Measurements from ENCODE around the gene ZNF780B. TPM values are rescaled to one million over a fixed set of nuclear protein-coding genes. Genes with fewer than 3 reads are reported as not detected.

ZNF780B gene
- total and polyA plus RNA-seq, 2 donors (not counting 1 experiment from before 2014, with no cell fraction given), result 8.5 to 57.6 TPM

- no peaks in the 10 kb centered on the region for H4K20me1 ChIP-seq (ENCODE audit: control insufficient read depth, insufficient read depth, low read length, poor library complexity, severe bottlenecking)
- TF ChIP-seq CTCF (IDR thresholded peaks at IDR 0.05) (no peak), EZH2 (IDR thresholded peaks at IDR 0.05; ENCODE audit: borderline replicate concordance, insufficient read depth, low read depth, low read length, poor library complexity, severe bottlenecking) (no peak)
- Mint-ChIP-seq H3K27me3 (no peaks in the 10 kb centered on the region), H3K9me3 (ENCODE audit: insufficient read depth) (peaks cover 2% of the 10 kb centered on the region), H3K4me1 (peaks cover 28% of the 10 kb centered on the region), H3K27ac (peak within 1 kb of the TSS; percentile 92), H3K4me3 (peak within 1 kb of the TSS; percentile 96)
- H3K4me1 ChIP-seq (ENCODE audit: control insufficient read depth in 2 of 2, insufficient read depth in 2 of 2, low read length in 2 of 2), result peaks cover 9 to 16% of the 10 kb centered on the region in 2 donors
- 6% methylated on average over 52 of the region's 53 CpGs for WGBS (ENCODE audit: insufficient coverage)
- peak within 1 kb of the TSS; percentile 59 to 98 (median 92) for H3K4me3 ChIP-seq (ENCODE audit: control extremely low read depth in 1 of 5, extremely low read depth in 1 of 5, insufficient read depth in 1 of 5, low read depth in 2 of 5, low read length in 4 of 5)
- H3K9me3 ChIP-seq (ENCODE audit: control extremely low read depth in 1 of 3, control insufficient read depth in 2 of 3, insufficient read depth in 1 of 3, low read length in 2 of 3), result peaks cover 1 to 8% (median 8%) of the 10 kb centered on the region in 3 donors
- peaks cover 0 to 4% of the 10 kb centered on the region in 2 experiments for H3K36me3 ChIP-seq (replicated peaks in 1 of 2; ENCODE audit: control extremely low read depth in 1 of 2, control insufficient read depth in 1 of 2, extremely low read depth in 1 of 2, insufficient read depth in 2 of 2, low read length in 1 of 2)
- peaks cover 45% of the 10 kb centered on the region for H3K79me2 ChIP-seq (ENCODE audit: control insufficient read depth, insufficient read depth, low read length)
- DNase-seq (peak; percentile 92), ATAC-seq (ENCODE audit: low read depth) (peak; percentile 93)
- peak within 1 kb of the TSS; percentile 83 for H3K4me2 ChIP-seq (replicated peaks; ENCODE audit: low read depth, low read length, poor library complexity, severe bottlenecking)
- no peaks in the 10 kb centered on the region for H3K27me3 ChIP-seq (replicated peaks in 1 of 4; ENCODE audit: control extremely low read depth in 1 of 4, control insufficient read depth in 3 of 4, insufficient read depth in 4 of 4, low read length in 3 of 4)
- H3K27ac ChIP-seq (ENCODE audit: low read length in 2 of 2), result peak within 1 kb of the TSS; percentile 78 to 89
- peak within 1 kb of the TSS; percentile 95 for H2AFZ ChIP-seq (ENCODE audit: insufficient read depth, low read depth, low read length, poor library complexity, severe bottlenecking)
- peak within 1 kb of the TSS; percentile 90 for H3K9ac ChIP-seq (ENCODE audit: low read length)
- ChIA-PET CTCF (interaction anchor here (0.5 to 2.2 kb wide), 6 partner anchors 13 to 872 kb away, joined by 3 to 12 read pairs (median 4); partner anchors contain the start of gene ZNF780A), POLR2A (interaction anchor here (0.8 to 2.0 kb wide), 4 partner anchors 21 to 134 kb away, joined by 3 to 10 read pairs (median 4); partner anchors contain the start of gene PSMC4)
- intact Hi-C loops (cut with micrococcal nuclease), result loop anchor here (1.0 to 5.0 kb wide), 7 partner anchors 26 to 470 kb away; partner anchors contain the start of genes BLVRB, MAP3K10, PSMC4 and SPTBN4
Observed at GRCh38 chr19:39996811-39997637, 59.0 kb downstream of the ZNF780B start, which contains the start of gene ZNF546. ZNF546 (plus strand) TSS chr19:39997060; CDS start chr19:39998327, 1,267 bp downstream.

Measured in B cell (primary cell).